Astrocyte (in vitro differentiated cells and primary cell): Measurements from ENCODE around the gene MOB3B.

Experiments used
- CTCF ChIP-seq: IDR thresholded peaks from 2 replicates; pipeline ENCODE4 v1.5.1; 2011; ENCODE audit warnings: low read depth, mild to moderate bottlenecking, inconsistent platforms, low read length, moderate library complexity; ENCODE audit not compliant: insufficient read depth
- EZH2 ChIP-seq: IDR thresholded peaks from 2 replicates; pipeline ENCODE4 v1.6.1; 2012; ENCODE audit warnings: mild to moderate bottlenecking, low read length, inconsistent platforms; ENCODE audit not compliant: insufficient read depth

- TF ChIP-seq CTCF (no peak), EZH2 (no peak)
Observed at GRCh38 chr9:27457445-27457844, 72.2 kb downstream of the MOB3B start.
